Measurements from ENCODE around the gene PTPRN2.

Gene PTPRN2

GRCh38 chr7:157690058-157690832 is 897.4 kb downstream of the PTPRN2 start:
- DNase-seq = no peak

GRCh38 chr7:157689269-157690057 is 898.2 kb downstream of the PTPRN2 start:
- no peak for DNase-seq

GRCh38 chr7:157688533-157689268 is 898.9 kb downstream of the PTPRN2 start:
- no peak for DNase-seq

- DNase-seq = no peak
Measured at GRCh38 chr7:157687845-157688532, 899.6 kb downstream of the PTPRN2 start.

- DNase-seq = no peak
Measured at GRCh38 chr7:157687158-157687557, 900.5 kb downstream of the PTPRN2 start.

GRCh38 chr7:157686285-157686894 is 901.2 kb downstream of the PTPRN2 start:
- no peak for DNase-seq

GRCh38 chr7:157685430-157686284 is 902.0 kb downstream of the PTPRN2 start:
- DNase-seq = no peak

- no peak for DNase-seq
Measured at GRCh38 chr7:157684909-157685429, 902.7 kb downstream of the PTPRN2 start.

GRCh38 chr7:157684157-157684908 is 903.3 kb downstream of the PTPRN2 start:
- DNase-seq = no peak

GRCh38 chr7:157683747-157684156 is 903.9 kb downstream of the PTPRN2 start:
- no peak for DNase-seq

- DNase-seq = no peak
Measured at GRCh38 chr7:157682946-157683746, 904.5 kb downstream of the PTPRN2 start.

- DNase-seq = no peak
Measured at GRCh38 chr7:157682064-157682945, 905.3 kb downstream of the PTPRN2 start.

- DNase-seq = no peak
Measured at GRCh38 chr7:157679607-157680006, 908.0 kb downstream of the PTPRN2 start.

- DNase-seq = no peak
Measured at GRCh38 chr7:157678501-157678900, 909.1 kb downstream of the PTPRN2 start.

- no peak for DNase-seq
Measured at GRCh38 chr7:157676456-157677255, 911.0 kb downstream of the PTPRN2 start.

- DNase-seq = no peak
Measured at GRCh38 chr7:157676001-157676400, 911.6 kb downstream of the PTPRN2 start.

- no peak for DNase-seq
Measured at GRCh38 chr7:157675427-157675927, 912.1 kb downstream of the PTPRN2 start.
